ENCODE results near the gene PEX10.

- TF ChIP-seq CTCF (IDR thresholded peaks at IDR 0.05) (no peak), POLR2A (IDR thresholded peaks at IDR 0.05) (no peak)
These were observed 27.0 kb upstream of the PEX10 start for GRCh38 chr1:2439369-2439768.

Data from esophagus squamous epithelium (tissue), 4 donors.